Type B pancreatic cell (in vitro differentiated cells): ENCODE data around the gene ALDOB. TPM values are rescaled to one million over a fixed set of nuclear protein-coding genes. Genes with fewer than 3 reads are reported as not detected.

ENCODE experiments used
- DNase-seq: peaks from one replicate; pipeline ENCODE4 v3.0.0; 2021; ENCODE audit warnings: mixed read lengths; ENCODE audit not compliant: unreplicated experiment; ENCODE audit errors: extremely low spot score
- H3K27ac Mint-ChIP-seq: 2 replicates; pipeline ENCODE4 v1.8.0; 2021; ENCODE audit warnings: mild to moderate bottlenecking, mixed read lengths
- H3K27me3 Mint-ChIP-seq: 2 replicates; pipeline ENCODE4 v1.8.0; 2021; ENCODE audit warnings: mixed read lengths
- H3K36me3 Mint-ChIP-seq: 2 replicates; pipeline ENCODE4 v1.8.0; 2021; ENCODE audit warnings: mixed read lengths
- H3K4me1 Mint-ChIP-seq: one replicate; pipeline ENCODE4 v1.8.0; 2021; ENCODE audit warnings: mixed read lengths; ENCODE audit not compliant: unreplicated experiment
- H3K4me3 Mint-ChIP-seq: 2 replicates; pipeline ENCODE4 v1.8.0; 2021; ENCODE audit warnings: mild to moderate bottlenecking, mixed read lengths
- H3K9me3 Mint-ChIP-seq: 2 replicates; pipeline ENCODE4 v1.8.0; 2021; ENCODE audit warnings: mixed read lengths
- CTCF ChIP-seq: fragments of 200-600 bp; sonication (generic); conservative IDR thresholded peaks from 2 replicates; pipeline ENCODE4 v1.5.0; 2021; ENCODE audit warnings: antibody characterized with exemption, mild to moderate bottlenecking
- total RNA-seq: library from RNA; stranded (reverse); gene quantifications from 2 replicates; pipeline ENCODE4 v1.2.1, GENCODE V29; 2021; ENCODE audit warnings: low replicate concordance

Gene ALDOB
- total RNA-seq, 1 donor from 2014 or later, result 30.5 TPM

- no peak overlapping the region for H3K4me3 Mint-ChIP-seq
- DNase-seq, result no peak
- H3K4me1 Mint-ChIP-seq, result no peaks in the 10 kb centered on the region
- H3K36me3 Mint-ChIP-seq, result no peaks in the 10 kb centered on the region
- peaks cover 17% of the 10 kb centered on the region for H3K27me3 Mint-ChIP-seq
- TF ChIP-seq CTCF, result no peak
- no peak overlapping the region for H3K27ac Mint-ChIP-seq
- no peaks in the 10 kb centered on the region for H3K9me3 Mint-ChIP-seq
Observed at GRCh38 chr9:101442736-101443135, 7.2 kb upstream of the ALDOB start.

GRCh38 chr9:101442318-101442717 lies 6.7 kb upstream of the ALDOB start:
- no peaks in the 10 kb centered on the region for H3K9me3 Mint-ChIP-seq
- no peak for TF ChIP-seq CTCF
- H3K4me1 Mint-ChIP-seq, result no peaks in the 10 kb centered on the region
- DNase-seq, result no peak
- peaks cover 17% of the 10 kb centered on the region for H3K27me3 Mint-ChIP-seq
- no peaks in the 10 kb centered on the region for H3K36me3 Mint-ChIP-seq
- H3K4me3 Mint-ChIP-seq, result no peak overlapping the region
- H3K27ac Mint-ChIP-seq, result no peak overlapping the region

- no peaks in the 10 kb centered on the region for H3K9me3 Mint-ChIP-seq
- no peak for DNase-seq
- no peak overlapping the region for H3K4me3 Mint-ChIP-seq
- H3K4me1 Mint-ChIP-seq, result no peaks in the 10 kb centered on the region
- no peak overlapping the region for H3K27ac Mint-ChIP-seq
- TF ChIP-seq CTCF, result no peak
- H3K36me3 Mint-ChIP-seq, result no peaks in the 10 kb centered on the region
- H3K27me3 Mint-ChIP-seq, result peaks cover 14% of the 10 kb centered on the region
Observed at GRCh38 chr9:101440714-101441230, 5.2 kb upstream of the ALDOB start.

GRCh38 chr9:101438523-101438922 lies 2.9 kb upstream of the ALDOB start:
- Mint-ChIP-seq H3K36me3 (no peaks in the 10 kb centered on the region), H3K27me3 (peaks cover 7% of the 10 kb centered on the region), H3K4me1 (no peaks in the 10 kb centered on the region), H3K4me3 (no peak overlapping the region), H3K9me3 (no peaks in the 10 kb centered on the region), H3K27ac (no peak overlapping the region)
- no peak for TF ChIP-seq CTCF
- DNase-seq, result no peak

GRCh38 chr9:101437806-101438232 lies 2.2 kb upstream of the ALDOB start:
- H3K4me1 Mint-ChIP-seq, result no peaks in the 10 kb centered on the region
- H3K27me3 Mint-ChIP-seq, result peaks cover 4% of the 10 kb centered on the region
- H3K9me3 Mint-ChIP-seq, result no peaks in the 10 kb centered on the region
- no peaks in the 10 kb centered on the region for H3K36me3 Mint-ChIP-seq
- no peak for DNase-seq
- H3K27ac Mint-ChIP-seq, result no peak overlapping the region
- no peak for TF ChIP-seq CTCF
- H3K4me3 Mint-ChIP-seq, result no peak overlapping the region

- Mint-ChIP-seq H3K4me1 (no peaks in the 10 kb centered on the region), H3K36me3 (no peaks in the 10 kb centered on the region), H3K4me3 (no peak overlapping the region), H3K27ac (no peak overlapping the region), H3K9me3 (no peaks in the 10 kb centered on the region), H3K27me3 (peaks cover 3% of the 10 kb centered on the region)
- DNase-seq, result no peak
- no peak for TF ChIP-seq CTCF
Observed at GRCh38 chr9:101434998-101435397, 576 bp downstream of the ALDOB start.
